SHP77 (cell line): Measurements from ENCODE around the gene ZIC2.

Source experiments
- DNase-seq, 2 experiments: peaks; one replicate each; lab custom pipeline; 2025; lab: John Stamatoyannopoulos, UW

The ZIC2 gene

DNA sequence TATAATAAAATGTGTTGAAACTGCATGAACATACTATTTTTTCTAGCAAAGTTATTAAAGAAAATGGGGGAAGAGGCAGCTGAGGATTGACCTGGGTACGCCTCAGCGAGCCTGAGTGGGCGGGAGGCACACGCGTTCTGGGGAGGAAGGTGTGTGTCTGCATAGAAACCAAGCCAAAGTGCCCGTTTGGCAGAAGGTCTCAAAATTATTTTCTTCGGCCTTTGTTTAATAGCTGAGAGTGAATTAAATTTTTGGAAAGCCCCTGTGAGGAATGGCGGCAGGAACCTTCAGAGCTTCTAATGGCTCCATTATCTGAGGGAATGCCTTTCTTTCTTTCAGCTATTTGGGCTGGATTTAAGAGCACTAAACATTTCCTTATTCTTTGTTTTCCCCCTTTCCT is 5.2 kb downstream of the ZIC2 start:
- peak; percentile 48 to 59 for DNase-seq

DNA sequence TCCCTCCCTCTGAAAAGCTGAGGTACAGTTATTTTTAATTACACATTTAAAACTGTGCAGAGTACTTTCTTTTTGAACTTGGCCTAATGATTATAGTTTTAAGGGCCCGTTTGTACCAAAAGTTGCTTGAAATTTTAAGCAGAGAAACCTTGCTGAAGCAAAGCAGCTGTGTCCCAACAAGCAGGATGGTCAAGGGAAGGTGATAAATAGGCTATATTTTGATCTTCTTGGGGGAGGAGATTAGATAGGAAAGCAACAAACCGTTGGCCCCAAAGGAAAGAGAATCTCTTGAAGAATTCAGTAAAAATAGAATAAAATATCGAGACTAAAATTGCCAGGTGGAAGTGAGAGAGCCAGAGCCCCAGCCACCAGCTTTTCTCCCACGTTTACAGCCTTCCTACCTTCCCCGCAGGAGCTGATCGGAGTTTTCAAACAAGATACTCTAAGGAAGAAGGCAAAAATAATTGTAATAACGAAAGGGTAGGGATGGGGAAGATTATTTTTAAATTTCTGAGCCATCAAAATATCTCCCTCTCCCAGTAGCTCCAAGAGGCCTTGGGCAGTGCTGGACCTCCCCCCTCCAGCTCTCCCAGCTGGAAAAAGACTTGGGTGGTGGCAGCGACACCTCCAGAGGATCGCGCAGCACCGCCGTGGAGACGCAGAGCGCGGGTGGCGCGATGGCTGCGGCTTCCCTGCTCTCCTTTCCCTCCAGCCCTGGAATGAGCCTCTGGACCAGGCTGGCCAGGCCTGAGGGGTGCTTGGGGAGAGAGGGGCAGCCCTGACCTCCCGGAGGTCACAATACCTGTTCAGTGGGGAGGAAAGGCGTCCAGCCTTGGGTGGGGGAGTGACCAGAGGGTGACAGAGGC is 5.8 kb downstream of the ZIC2 start:
- peak in 1 of 2 experiments; percentile 20 for DNase-seq

DNA sequence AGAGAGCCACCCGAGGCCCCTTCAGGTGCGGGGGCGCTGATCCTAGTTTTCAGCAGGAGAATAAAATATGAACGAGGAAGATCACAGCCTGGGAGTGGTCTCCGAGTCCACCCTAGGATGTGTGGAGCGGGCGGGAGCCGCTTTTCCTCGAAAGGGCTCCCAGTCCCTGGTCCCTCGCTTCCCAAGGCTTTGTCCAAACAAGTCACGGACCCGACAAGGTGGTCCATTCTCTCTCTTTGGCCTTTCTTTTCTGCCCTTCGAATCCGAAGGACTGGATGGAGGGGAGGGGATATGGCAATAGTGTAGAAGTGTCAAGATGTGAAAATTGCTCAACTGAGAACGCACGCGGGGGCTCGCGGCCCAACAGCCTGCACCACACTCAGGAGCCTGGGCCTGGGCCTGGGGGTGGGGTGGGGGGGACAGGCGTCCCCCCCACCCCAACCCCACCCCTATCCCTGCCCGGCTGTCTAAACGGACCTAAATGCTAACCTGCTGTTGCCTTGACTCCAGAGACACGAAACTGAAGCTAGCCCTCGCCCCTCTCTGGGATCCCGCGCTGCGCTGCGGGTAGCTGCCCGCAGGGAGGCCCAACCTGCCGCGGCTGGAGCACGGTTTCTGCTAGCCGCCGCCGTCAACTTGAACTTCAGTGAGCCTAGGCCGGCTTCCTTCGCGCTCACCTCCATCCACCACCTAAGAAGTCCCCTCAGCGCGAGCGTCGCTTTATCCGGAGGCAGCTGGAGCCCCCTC is 7.1 kb downstream of the ZIC2 start:
- no peak for DNase-seq

DNA sequence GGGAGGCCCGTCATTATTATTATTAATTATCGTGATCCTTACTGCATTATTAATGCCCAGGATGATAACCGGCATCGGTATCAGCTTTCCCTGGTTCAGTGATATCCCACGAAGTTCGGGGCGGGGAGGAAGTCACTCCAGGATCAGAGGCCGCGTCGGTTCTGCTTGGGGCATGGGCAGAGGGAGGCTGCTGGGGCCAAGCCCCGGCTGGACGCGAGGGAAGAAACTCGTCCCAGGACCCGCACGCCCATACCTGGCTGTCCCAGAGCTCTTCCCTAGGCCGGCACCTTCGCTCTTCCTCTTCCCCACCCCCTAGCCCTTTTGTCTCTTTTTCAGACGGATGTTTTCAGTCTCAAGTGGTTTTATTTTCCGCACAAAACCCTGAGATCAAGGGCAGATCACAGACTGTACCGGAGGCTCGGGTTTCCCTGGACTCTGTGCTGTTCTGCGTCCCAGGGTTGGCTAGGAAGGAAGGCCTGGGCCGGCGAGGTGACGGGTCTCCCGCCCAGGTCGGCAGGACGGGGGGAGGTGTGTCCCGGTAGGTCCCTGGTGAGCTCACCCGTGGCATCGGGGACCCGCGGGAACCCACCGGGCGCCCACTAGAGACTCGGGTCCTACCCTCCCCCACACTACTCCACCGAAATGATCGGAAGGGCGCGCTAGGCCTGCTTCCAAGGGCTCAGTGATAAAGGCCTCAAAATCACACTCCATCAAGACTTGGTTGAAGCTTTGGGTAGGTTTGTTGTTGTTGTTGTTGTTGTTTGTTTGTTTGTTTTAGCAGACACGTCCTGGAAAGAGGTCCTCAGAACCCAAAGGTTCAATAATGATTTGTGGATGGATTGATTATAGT is 7.9 kb downstream of the ZIC2 start:
- DNase-seq = no peak

DNA sequence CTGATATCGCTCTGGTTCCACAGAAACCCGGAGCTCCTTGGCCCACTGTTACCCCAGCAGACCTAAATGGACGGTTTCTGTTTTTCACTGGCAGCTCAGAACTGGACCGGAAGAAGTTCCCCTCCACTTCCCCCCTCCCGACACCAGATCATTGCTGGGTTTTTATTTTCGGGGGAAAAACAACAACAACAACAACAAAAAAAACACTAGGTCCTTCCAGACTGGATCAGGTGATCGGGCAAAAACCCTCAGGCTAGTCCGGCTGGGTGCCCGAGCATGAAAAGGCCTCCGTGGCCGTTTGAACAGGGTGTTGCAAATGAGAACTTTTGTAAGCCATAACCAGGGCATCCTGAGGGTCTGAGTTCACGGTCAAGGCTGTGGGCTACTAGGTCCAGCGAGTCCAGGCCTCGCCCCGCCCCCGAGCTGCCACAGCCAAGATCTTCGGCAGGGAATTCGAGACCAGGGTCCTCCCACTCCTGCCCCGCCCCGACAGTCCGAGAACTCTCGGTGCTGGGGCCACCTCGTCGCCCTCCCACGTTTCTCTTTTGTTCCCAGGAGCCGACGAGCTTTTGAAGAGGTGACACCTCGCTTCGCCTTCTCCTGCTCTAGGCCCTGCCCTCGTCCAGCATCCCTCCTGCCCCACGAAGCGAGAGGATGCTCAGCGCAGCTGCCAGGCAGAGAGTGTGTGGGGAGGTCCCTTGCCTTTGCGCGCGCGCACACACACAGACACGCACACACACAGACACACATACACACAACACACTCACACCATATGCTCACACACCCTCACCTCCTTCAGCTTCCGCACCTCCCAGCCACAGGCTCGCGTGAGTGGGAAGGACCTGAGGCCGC is 8.8 kb downstream of the ZIC2 start:
- no peak for DNase-seq

DNA sequence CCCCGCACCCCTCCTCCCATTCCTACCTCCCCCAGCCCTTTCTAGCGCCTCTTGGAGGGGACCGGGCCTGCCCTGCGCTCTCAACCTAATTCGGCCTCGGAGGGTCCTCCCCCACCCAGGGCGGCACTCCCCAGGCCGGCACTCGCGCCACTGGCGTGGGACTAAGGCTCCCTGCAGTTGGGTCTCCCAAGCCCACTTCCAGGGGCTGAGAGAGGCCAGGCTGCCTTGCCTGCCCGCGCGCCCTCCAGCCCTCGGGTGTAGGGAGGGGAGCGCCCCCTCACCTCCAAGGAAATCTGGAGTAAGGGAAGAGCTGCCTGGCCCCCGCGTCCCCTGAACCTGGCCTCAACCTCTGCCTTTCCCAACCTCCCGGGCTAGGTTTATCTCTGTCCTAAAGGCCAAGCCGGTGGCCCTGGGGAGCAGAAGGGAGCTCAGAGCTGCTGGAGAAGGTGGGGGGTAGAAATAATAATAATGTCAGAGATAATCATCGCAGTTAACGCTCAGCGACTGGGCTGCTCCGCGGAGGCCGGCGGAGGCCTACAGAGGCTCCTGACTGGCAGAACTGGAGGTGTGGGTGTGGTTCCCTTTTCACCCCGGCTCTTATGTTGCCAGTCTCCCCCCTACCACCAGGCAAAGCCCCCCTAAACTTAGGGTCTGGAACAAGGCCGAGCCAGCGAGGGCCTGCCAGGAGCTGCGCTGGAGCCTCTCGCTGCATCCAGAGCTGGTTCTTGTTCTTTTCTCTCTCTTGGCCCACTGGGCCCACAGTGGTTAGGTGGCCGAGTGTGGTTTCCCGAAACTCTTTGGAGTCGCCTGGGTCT is 9.6 kb downstream of the ZIC2 start:
- DNase-seq = no peak

DNA sequence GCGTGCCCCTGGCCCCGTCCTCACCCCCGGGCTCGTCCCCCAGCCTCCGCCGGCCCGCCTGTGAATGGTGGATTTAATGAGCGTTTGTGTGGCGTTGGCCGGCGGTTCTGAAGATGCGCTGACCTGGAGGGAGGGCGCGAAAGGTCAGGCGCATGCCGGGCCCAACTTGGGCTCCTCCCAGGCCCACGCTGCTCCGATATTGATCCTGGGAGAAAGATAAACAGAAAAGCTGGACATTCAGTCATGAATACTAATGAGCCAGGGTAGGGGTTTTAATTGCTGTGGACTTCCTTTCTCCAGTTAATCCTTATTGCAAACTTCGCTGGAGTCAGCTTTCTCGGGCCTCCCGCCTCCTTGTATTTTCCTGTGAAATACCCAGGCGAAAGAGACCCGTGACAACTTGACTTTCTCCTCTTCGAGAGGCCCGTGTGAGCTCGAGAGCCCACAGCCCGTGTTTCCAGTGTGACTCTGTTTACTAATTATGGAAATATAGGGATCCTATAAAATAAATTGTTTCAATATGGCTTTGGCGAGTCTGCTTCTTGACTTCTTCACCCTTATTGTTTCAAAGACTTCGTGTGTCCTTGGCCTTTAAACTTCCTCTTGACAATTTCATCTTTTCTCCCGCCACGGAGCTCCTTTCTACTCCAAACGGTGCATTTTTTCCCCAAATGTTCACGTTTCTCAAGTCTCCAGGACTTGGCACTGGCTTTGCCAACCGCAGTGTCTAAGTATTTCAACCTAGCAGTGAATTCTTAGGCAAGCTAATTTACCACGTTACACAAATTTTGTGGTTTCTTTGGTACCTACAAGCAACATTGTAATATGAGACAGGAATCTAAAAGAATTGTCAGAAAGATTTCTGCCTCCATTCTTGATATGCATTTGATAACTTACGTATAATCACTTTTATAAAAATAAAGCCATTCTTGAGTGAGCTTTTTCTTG is 10.5 kb downstream of the ZIC2 start:
- no peak for DNase-seq

DNA sequence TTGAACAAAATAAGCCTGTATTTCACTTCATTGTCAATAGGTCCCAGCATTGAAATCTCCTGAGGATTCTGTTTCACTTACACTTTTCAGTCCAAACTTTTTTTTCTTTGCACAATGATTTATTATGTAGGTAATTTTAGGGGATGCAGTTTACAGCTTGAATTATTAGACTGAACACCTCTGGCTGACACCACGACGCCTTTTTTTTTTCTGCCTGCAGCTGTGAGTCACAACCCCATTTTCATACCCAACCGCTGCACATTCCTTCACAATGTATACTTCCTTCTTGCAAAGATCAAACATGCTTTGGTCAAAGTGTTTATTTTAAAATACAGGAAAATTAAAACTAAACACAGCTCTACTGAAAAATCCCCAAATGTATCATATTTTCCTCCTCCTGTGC is 11.4 kb downstream of the ZIC2 start:
- DNase-seq = no peak

DNA sequence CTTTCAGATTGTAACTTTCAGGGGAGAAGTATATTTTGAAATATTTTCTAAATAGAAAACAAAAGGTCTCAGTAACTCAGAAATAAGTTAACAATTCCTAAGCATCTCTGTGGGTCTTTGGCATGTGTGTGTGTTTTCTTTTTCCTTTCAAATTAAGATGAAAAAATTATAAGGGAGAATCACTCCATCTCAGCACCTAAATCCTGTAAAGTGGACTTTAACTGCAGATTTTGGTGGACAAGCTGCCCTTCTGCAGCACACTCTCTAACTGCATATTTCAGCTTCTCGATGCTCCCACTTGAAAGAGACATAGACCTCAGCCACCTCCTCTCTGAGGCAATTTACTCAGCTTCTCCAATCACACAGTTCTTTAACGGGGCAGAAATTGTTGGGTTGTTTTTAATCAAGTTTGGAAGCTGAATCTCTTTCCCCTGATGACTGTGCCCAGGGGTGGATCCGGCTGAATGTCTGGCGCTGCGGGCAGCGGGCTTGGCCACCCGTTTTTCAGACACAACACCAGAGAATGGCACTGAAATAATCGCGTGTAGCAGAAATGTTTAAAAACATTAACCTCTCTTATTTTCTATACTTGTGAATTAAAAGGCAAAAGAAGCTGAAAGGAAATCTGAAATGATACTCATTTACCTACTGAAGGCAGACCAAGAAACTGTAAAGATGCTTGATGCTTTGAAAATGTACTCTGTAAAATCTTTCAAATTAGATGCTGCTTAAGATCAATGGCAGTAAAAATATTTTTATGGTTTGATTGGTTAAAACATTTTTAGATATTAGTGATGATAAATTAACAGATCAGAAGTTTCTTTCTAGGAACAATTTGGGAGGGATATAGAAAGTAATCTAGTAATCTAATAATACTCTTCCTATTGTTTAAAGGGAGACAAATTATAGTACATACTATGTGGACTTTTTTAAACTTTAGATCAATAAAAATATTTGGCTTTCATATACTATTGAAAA is 12.4 kb downstream of the ZIC2 start:
- DNase-seq = no peak

DNA sequence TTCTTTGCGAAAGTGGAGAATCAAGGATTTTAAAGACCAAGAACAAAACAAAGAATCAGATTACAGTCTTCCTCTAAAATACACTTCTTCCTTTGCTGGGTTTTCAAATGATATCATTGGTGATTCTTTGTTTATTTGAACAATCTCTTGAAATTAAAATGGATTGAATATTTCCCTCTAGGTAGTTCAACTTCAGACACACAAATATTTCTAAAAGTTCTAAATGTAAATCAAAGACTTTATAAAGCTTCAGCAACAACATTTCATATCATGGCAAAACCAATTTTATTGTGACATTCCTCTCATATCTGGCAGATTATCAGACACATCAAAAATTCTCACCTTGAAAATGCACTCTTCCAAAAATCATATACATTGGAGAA is 13.0 kb downstream of the ZIC2 start:
- no peak for DNase-seq

DNA sequence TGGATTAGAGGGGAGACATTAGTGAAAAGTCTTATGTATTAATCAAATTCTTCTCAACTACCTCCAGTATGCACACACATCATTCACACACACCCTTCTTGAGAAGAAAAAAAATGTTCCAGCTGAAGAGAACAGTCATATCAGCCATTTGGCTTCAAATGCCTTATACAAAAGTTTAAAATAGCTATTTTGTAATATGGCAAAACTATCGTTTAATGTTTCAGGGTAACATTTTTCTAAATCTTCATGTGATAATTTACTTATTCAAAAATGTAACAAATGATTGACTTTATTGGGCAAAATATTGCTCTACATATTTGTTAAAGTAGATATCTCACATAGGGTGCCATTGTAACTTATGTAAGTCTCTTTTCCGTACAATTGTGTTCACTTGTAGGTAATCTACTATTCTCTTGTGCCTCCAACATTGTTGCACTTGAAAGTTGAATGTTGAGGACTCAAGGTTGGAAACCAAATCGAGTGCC is 13.6 kb downstream of the ZIC2 start:
- no peak for DNase-seq

DNA sequence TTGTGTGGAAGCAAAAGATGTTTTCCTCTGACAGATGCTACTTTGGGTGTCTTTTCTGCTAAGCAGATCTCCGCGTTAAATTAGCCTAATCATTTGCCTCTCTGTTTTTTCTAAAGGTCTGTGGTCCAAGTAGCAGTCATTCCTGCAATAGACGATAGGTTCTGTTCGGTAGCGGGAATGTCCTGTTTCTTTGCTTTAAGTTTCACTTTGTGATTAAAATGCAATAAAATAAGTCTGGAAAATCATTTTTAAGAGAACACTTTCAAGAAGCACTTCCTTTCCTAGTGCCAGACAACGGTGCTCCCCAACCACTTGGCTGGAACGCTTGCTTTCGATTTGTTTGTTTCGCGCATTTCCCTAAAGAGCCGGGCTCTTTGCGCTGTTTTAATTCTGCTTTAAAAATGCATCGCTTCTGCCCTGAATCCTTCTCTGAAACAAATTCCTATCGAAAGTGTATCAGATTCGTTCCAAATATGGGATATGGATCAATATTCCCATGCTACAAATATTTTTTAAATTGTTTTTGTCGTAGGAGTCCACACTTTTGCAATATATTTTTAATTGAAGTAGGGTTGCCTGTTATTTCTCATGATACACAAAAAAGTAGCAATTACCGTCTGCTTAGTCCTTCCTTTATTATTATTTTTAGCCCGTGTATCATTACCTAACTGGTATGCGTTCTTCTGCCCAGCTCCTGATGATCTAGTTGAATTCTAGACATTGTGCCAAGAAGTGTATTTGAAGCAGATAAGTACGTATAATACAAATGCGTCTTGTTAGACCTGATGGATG is 14.2 kb downstream of the ZIC2 start:
- no peak for DNase-seq

DNA sequence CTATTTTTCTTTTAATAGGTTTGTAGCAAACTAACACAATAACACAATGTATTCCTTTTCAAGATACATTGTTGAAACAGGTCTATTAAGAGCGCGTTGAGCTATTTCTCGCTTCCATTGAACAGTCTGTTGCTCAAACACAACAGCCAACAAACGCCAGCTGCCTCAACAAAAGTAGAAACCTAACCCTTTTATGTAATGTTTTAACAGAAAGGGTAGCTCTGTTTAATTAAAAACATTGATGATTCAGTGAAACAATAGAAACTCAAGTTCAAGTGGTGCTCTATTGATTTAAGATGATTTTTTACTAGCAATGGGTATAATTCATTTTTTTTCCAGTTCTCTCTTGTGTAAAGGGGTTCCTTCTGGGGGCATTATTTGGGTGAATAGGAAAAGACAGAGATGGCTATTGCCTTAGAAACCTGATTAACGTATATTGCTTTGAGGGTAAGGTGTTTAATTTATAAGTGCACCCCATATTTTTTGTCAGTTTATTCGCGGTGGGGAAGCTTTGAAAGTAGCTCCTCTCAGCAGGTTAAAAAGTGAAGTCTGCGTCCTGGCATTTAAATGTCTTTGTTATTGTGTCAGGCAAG is 14.9 kb downstream of the ZIC2 start:
- peak; percentile 81 to 82 for DNase-seq

DNA sequence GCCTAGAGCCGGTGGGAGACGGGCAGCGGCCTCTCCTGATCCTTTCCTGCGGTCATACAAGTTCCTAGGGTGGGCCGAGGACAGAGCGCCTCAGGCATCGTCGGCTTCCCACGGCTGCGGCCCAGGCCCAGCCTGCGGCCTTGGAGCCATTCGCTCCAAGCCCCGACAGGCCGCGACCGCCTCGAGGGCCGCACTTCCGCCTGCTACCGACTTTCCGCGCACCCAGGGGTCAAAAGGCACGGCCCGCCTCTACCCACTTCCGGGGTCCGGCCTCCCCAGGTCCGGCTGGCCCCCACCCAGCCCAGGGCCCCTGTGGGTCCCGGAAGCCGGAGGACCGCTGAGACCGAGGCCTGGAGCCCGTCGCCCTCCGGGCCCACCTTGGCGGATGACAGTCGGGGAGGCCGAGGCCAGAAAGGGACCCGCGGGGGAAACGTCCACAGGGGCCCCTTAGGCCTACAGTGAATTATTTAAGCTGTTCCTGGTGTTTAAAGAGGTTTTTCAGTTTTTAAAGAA is 16.2 kb downstream of the ZIC2 start:
- no peak for DNase-seq

DNA sequence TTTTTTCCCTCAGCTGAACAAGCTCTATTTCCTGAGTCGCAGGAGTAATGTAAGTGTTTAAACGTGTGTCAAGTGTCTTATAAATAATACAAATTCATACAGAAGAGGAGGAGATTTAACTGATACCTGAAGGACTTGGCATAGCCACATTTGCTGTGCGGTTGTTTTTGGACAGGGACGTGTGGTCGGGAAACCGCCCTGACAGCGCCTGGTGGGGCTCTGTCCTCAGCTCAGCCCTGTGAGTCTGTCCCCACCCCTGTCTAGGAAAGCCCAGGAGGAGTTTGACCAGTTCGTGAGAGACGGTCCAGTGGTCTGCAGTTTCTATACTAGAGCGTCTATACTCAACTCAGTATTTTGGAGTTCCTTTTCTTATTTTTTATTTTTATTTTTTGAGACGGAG is 16.7 kb downstream of the ZIC2 start:
- no peak for DNase-seq

DNA sequence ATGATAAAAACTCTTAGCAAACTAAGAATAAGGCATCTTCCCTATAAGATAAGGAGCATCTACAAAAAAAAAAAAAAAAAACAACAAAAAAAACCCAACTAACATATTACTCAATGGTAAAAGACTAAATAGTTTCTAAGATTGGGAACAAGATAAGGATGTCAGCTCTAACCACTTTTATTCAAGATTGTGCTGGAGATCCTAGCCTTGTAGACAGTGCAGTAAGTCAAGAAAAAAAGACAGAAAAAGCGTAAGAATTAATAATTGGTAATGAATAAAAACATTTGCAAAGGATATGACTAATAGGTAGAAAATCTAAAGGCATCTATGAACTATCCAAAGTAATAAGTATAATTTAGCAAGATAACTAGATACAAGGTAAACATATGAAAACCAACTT is 33.0 kb downstream of the ZIC2 start:
- no peak for DNase-seq
